ENCODE results near the gene TSPAN18.

GRCh38 chr11:44899959-44900358 lies 173.2 kb downstream of the TSPAN18 start:
- TF ChIP-seq ZNF404 (tag by site-specific recombination; IDR thresholded peaks at IDR 0.05) (no peak), ZNF777 (tag by site-specific recombination; IDR thresholded peaks at IDR 0.05; ENCODE audit: borderline replicate concordance) (no peak), ZNF449 (tag by site-specific recombination; IDR thresholded peaks at IDR 0.05) (no peak), CTCF (tag by site-specific recombination; IDR thresholded peaks at IDR 0.05) (no peak), SETDB1 (IDR thresholded peaks at IDR 0.05; ENCODE audit: insufficient read length, low read length) (no peak), ZFP41 (tag by site-specific recombination; IDR thresholded peaks at IDR 0.05; ENCODE audit: borderline replicate concordance) (no peak), ZSCAN30 (tag by site-specific recombination; IDR thresholded peaks at IDR 0.05) (no peak), ZNF785 (tag by site-specific recombination; IDR thresholded peaks at IDR 0.05) (no peak), ZNF768 (tag by site-specific recombination; IDR thresholded peaks at IDR 0.05) (no peak), ZNF157 (tag by site-specific recombination; IDR thresholded peaks at IDR 0.05) (no peak), ZNF335 (tag by site-specific recombination; conservative IDR thresholded peaks at IDR 0.05) (no peak), ZBTB11 (tag by site-specific recombination; conservative IDR thresholded peaks at IDR 0.05; ENCODE audit: low read depth) (no peak), ZBTB10 (tag by site-specific recombination; IDR thresholded peaks at IDR 0.05) (no peak)
